Activated CD8-positive, alpha-beta memory T cell treated with anti-CD3 and anti-CD28 coated beads for 1 hour (primary cell): ENCODE results near the gene MAD1L1.
"Not testable (repeated sequence)": the region's sequence is repeated elsewhere in the genome, so short reads cannot be mapped to it uniquely, and the experiment has no call there.

Source experiments
- DNase-seq, 2 donors: peaks; one replicate each; pipeline ENCODE4 v3.0.0-alpha.2; 2020; ENCODE audit warnings: low read depth in 1 of 2; ENCODE audit errors: extremely low read depth in 1 of 2

The MAD1L1 gene

GRCh38 chr7:1874590-1875391 is 358.0 kb downstream of the MAD1L1 start:
- not testable (repeated sequence) for DNase-seq

- no peak for DNase-seq
These were observed 358.7 kb downstream of the MAD1L1 start for GRCh38 chr7:1873857-1874589.

- DNase-seq = no peak
These were observed 359.3 kb downstream of the MAD1L1 start for GRCh38 chr7:1873421-1873820.

- DNase-seq = no peak
These were observed 359.7 kb downstream of the MAD1L1 start for GRCh38 chr7:1873070-1873405.

- no peak for DNase-seq
These were observed 360.3 kb downstream of the MAD1L1 start for GRCh38 chr7:1872191-1873069.

- no peak for DNase-seq
These were observed 363.2 kb downstream of the MAD1L1 start for GRCh38 chr7:1869452-1870130.

- DNase-seq = no peak
These were observed 364.1 kb downstream of the MAD1L1 start for GRCh38 chr7:1868516-1869165.

- no peak for DNase-seq
These were observed 365.1 kb downstream of the MAD1L1 start for GRCh38 chr7:1867370-1868260.

GRCh38 chr7:1866601-1867000 is 366.1 kb downstream of the MAD1L1 start:
- DNase-seq = no peak

- DNase-seq = no peak
These were observed 367.0 kb downstream of the MAD1L1 start for GRCh38 chr7:1865571-1866255.

GRCh38 chr7:1865000-1865555 is 367.7 kb downstream of the MAD1L1 start:
- DNase-seq = no peak

- no peak for DNase-seq
These were observed 368.4 kb downstream of the MAD1L1 start for GRCh38 chr7:1864161-1864940.

GRCh38 chr7:1863091-1863900 is 369.4 kb downstream of the MAD1L1 start:
- no peak for DNase-seq

GRCh38 chr7:1862560-1862959 is 370.2 kb downstream of the MAD1L1 start:
- no peak for DNase-seq

- DNase-seq = no peak
These were observed 370.8 kb downstream of the MAD1L1 start for GRCh38 chr7:1861799-1862458.
